HG03457 (cell line): ENCODE results near the gene AKR1C3.
"Not testable (repeated sequence)": the region's sequence is repeated elsewhere in the genome, so short reads cannot be mapped to it uniquely, and the experiment has no call there.

Experiments
- ATAC-seq: cut with Tn5 transposase; IDR thresholded peaks from one replicate; pipeline ENCODE4 v1.9.1; 2021; ENCODE audit warnings: moderate number of reproducible peaks; ENCODE audit not compliant: unreplicated experiment

The AKR1C3 gene

DNA sequence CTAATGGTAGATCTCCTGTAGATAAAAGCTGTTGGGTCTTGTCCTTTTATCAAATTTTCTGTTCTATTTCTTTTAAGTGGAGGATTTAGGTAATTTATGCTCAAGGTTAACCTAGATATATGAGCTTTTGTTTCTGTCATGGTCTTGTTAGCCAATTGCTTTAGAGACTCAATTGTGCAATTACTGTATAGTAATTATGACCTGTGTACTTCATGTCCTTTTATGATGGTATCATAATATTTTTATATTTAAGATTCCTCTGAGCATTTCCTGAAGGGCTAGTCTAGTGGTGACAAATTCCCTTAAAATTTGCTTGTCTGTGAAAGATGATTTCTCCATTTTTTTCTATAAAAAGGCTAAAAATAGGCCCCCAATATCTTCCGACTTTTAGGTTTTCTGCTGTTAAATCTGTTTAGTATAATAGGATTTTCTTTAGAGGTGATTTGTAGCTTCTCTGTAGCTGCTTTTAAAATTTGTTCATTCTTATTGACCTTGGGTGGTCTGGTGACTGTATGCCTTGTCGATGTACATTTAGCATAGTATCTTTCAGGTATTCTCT lies 5.4 kb upstream of the AKR1C3 start:
- no peak for ATAC-seq

DNA sequence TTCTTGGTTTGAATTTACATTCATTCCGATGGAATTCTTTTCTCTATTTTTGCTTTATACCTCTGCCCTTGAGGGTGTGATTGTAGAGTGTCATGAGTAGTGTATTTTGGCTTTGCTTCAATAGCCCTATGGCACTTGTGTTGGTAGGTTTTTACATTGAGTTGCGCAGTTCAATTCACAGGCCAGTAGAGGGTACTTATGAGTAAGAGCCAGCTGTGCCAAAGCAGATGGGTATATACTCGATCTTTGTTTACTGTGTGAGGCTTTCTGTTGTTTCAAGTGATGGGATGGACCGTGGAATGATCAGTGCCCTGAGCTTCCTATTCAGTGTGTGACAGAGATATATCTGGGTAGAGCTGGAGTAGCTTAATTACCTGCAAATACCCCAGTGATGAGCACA lies 4.3 kb upstream of the AKR1C3 start:
- no peak for ATAC-seq

DNA sequence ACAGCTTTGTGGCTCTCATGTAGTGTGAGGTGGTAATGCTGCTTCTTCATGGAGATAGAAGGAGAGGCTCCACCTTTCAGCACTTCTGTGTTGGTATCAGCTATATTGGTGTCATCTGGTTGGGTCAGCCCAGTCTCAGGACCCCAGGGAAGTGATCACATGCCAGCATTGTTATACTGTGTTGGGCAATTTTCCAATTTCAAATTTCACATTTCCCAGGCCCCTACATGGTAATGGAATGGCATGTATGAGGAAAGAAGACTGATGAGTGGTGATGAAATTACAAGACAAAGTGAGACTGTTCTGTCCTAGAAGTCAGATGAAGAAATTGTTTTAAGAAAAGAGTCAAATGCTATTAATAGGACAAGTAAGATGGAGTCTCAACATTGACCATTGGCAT lies 3.7 kb upstream of the AKR1C3 start:
- ATAC-seq, result no peak

DNA sequence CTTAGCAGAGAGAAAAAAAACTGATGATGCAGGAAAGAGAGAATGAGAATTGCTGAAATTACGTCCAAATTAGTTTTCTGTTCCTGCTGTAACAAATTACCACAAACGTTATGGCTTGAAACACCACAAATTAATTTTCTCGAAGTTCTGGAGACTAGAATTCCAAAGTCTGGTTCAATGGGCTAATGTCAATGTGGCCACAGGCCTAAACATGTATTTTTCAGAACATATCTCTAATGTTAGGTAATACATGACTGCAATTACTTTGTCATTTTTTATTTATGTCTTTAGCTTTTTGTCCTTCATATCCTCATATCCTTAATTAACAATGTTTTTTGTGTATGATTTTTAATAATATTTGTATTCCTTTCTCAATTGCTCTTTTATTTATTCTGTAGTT lies 3.0 kb upstream of the AKR1C3 start:
- no peak for ATAC-seq

DNA sequence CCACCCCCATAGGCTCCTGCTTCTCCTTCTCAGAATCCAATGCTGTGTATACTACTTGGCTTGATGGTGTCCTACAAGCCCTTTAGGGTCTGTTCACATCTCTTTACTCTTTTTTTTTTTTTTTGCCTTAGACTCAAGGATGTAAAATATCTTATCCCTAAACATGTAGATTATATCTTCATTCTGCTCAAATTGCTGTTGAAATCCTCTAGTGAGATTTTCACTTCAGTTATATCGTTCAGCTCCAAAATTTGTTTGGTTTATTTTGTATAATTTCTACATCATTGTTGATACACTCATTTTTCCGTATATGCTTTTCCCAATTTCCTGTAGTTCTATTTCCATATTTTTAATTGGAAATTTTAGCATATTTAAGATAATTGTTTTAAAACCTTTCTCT lies 1.8 kb upstream of the AKR1C3 start:
- ATAC-seq, result no peak

DNA sequence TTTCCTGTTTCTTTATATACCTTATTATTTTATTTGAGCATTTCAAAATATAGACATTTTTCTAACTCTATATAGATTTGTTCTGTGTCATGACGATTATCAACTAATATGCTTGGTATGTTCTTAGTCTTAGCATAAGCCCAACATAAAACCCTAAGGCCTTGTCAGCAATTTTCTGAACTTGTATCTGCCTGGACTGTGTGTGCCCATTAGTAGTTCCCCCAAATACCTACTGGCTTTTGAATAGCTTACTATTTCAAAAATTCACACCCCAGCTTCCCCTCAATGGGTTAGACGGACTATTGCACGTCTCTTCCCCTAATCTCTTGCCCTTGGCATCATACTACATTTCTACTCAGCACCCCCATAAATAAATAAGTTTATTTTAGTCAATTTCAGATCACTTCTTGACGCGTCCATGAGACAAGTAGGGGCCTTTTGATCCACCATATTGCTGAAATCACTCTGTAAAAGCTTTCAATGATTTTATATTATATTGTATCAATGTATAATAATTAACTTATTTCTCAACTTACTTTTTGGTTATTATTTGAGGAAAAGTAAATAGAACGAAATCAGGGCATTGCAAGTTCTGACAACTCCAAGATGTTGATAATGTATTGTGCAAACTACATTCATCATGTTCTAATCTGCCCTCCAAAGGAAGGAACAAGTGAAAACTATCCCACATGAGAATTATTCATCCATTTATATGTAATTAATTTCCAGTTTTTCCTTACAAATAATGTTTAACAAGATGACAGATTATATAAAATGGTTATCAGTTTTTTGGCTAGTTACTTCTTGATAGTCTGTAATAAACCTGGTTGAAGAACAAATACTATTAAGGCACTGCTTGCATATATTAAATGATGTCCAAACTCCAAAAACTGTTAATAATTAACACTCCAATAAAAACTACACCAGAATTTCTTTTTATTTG lies 1.1 kb upstream of the AKR1C3 start:
- ATAC-seq, result no peak

DNA sequence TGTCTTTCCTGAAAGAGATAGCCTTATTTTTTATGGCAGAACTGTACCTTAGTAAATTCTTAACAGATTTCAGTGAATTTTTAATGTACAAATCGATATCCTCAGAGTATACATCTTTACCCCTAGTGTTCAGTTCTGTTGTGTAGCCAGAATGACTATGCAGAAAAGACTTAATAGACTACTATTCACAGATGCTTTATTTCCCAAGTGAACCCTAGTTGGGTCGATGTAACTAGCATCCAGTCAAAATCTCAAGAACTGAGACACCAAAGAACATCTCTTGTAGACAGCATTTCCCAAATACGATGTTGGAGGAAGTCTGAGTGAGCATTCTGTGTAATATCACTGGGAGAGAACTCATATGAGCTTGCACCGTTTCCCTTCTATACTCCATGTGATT lies 1.5 kb downstream of the AKR1C3 start:
- no peak for ATAC-seq

DNA sequence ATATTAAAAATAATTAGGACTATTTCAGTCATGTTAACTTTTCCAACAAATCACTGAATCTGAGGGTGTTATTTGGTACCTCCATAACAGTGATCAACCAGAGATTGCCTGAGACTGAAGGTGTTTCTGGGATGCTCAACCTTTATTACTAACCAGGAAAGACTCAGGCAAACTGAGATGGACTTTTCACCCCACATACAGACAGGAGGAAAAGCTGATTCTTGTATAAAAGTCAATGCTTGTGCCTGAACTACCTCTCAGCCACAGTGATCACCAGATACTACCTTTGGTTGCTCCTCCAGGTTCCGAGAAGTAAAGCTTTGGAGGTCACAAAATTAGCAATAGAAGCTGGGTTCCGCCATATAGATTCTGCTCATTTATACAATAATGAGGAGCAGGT lies 1.9 kb downstream of the AKR1C3 start:
- ATAC-seq, result no peak

DNA sequence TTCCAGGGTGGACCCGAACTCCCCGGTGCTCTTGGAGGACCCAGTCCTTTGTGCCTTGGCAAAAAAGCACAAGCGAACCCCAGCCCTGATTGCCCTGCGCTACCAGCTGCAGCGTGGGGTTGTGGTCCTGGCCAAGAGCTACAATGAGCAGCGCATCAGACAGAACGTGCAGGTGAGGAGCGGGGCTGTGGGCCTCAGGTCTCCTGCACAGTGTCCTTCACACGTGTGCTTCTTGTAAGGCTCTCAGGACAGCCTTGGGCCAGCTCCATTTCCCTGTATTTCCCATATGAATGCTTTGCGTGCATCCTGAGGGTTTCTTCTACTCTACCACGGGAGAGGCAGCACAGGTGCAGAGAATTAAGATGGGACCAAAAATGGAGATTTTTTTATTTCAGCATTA lies 8.3 kb downstream of the AKR1C3 start:
- not testable (repeated sequence) for ATAC-seq

DNA sequence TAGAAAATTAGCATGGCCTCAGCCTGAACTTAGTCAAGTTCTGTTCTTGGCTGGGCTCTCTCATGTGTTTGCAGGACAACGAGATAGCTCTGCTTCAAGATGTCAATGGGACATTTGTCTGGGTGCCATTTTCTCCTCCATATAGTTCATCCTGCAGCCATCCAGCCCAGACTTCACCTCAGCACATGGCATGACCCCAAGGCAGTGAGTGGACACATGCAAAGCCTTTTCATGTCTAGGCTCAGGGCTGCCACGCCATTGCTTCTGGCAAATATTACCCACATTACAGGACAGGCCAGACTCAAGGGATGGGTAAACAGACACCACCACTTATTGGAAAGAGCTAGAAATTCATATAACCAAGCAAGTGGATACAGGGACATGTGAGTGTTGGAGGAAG lies 9.3 kb downstream of the AKR1C3 start:
- no peak for ATAC-seq

DNA sequence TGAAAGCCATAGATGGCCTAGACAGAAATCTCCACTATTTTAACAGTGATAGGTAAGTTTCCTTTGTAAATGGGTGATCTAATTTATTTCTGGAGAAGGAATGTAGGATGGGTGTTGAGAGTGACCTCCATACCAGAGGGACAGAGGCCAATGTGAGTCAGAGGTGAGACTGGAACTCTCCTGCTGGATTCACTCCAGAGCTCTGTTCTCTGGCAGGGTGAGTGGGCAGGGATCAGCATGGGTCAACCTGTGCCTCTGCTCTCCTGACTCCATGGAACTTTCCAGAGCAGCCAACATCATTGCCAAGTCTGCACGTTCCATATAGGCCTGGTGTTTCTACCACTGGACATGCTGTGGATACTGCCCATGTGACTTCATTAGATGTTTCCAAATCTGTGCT lies 11.4 kb downstream of the AKR1C3 start:
- no peak for ATAC-seq

DNA sequence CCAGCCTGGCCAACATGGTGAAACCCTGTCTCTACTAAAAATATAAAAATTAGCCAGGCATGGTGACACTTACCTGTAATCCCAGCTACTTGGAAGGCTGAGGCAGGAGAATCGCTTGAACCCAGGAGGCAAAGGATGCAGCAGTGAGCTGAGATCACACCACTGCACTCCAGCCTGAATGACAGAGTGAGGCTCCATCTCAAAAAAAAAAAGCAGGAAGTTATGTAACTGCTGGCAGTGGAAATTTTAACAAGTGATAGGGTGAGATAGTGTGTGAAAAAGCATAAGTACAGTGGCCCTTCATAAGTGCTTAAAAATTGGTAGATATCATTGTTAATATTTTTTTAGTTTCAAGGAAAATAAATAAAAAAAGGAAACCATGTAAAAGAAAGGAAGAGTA lies 12.3 kb downstream of the AKR1C3 start:
- no peak for ATAC-seq

DNA sequence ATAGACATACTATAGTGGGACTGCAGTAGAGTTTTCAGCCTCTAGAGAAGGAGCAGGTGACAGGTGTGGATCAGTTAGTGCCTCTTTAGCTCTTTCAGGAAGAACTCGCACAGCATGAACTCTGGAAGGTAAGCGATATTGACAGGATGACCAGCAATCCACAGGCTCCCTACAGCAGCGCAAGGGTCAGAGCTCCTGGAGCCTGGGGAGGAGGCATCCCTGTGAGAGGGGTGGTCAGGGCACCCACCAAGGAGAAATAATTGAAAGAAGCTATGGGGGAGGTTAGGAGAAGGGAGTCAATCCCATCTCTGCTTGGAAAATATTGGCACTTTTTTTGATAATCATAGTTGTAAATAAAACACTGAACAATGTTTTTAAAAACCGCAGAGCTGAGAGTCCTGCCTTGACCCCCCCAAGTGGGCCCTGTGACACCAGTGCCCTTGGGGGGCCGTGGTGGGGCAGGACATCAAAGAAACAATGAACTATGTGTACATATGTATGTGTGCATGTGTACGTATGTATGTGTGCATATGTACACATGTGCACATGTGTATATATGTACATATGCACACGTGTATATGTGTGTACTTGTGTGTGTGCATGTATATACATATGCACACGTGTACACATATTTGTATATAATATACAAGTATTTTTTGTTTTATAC lies 13.8 kb downstream of the AKR1C3 start:
- no peak for ATAC-seq

DNA sequence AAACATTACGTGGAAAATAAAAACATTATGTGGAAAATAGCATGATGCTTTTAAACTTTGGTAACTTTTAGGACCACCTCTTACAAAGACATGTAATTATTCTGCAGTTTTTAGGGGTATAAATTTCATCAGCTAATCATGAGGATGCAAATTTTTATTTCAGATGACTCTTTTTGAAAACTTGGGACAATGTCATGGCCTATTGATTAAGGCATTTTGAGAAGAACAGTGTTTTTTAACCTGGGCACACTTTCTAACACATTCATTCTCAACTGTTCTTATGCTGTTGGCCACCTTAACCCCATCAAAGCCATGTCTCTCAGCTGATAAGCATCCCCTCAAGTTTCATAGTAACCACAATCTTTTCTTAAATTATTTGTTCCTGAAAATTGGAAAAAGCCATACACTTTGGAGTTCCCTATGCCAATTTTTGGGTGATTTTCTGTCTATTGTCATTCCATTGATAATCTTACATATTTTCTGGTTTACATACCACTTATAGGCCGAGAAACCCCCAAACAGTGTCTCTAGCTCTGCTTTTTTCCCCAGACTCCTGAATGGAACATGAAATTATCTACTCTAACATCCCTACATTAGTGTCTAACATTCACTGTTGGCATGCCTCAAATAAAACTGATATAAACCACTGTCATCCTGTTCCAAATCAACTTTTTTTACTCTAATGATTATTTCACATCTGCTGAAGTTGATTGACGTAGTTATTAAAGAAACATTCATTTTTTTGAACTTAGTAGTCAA lies 14.6 kb downstream of the AKR1C3 start:
- no peak for ATAC-seq

DNA sequence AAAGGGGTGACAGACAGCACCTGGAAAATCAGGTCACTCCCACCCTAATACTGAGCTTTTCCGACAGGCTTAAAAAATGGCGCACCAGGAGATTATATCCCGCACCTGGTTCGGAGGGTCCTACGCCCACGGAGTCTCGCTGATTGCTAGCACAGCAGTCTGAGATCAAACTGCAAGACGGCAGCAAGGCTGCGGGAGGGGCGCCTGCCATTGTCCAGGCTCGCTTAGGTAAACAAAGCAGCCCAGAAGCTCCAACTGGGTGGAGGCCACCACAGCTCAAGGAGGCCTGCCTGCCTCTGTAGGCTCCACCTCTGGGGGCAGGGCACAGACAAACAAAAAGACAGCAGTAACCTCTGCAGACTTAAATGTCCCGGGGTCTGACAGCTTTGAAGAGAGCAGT lies 15.6 kb downstream of the AKR1C3 start:
- not testable (repeated sequence) for ATAC-seq

DNA sequence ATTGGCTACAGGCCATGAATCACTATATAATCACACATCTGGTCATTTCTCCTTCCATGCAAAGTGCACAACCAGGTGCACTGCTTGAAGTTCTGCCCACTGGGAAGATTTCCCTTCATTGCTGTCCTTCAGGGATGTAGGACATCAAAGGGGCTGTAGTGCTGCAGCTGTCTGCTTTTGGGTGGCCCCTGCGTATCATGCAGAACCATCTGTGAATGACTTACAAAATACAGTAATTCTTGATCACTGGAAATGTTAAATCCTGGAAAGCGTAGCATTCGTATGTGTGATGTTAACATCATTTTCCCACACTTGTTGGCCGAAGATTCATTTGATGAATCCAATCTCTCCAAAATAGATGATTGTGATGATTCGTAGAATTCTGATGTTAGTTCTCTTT lies 22.4 kb downstream of the AKR1C3 start:
- ATAC-seq, result no peak

DNA sequence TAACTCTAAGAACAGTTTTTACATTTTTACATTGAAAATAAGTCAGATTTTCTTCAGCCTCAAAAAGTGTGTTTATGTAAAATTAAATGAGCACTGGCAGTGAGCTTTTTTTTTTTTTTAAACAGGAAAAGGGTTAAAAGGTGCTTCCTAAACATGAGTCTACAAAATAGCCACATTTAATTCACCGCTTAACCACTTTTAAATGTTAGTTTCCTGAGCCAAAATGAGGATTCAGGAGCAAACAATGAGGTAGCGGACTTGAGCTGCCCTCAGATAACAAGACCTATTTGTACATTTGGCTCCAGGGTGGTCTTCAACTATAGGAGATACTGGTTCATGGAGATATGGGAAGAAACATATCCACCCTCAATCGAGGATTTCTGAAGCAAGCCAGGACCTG lies 22.8 kb downstream of the AKR1C3 start:
- ATAC-seq, result no peak

DNA sequence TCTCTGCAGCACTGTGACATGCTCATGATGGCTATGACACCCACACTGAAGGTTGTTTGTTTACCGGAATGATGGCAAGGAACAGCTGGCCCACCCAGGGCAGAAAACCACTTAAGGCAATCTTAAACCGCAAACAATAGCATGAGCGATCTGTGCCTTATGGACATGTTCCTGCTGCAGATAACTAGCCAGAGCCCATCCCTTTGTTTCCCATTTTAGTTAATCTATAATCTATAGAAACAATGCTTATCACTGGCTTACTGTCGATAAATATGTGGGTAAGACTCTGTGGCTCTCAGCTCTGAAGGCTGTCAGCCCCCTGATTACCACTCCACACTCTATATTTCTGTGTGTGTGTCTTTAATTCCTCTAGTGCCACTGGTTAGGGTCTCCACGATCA lies 25.8 kb downstream of the AKR1C3 start:
- ATAC-seq, result not testable (repeated sequence)

DNA sequence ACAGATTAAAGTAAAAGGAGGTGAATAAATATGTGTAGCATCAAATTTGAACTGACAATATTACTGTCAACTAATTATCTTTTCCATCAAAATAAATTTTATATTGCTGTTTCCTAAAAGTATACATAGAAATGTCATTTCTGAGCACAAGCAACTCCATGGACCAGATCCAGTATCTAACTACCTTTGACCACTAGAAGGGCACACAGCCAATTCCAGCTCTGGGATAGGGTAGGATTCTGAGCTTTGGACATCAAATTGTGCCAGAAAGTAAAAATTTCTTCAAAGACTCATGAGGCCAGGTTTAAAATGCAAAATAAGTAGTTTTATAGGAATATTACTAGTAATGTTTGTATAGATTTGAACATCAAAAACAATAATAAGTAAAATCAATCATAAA lies 29.7 kb downstream of the AKR1C3 start:
- no peak for ATAC-seq

DNA sequence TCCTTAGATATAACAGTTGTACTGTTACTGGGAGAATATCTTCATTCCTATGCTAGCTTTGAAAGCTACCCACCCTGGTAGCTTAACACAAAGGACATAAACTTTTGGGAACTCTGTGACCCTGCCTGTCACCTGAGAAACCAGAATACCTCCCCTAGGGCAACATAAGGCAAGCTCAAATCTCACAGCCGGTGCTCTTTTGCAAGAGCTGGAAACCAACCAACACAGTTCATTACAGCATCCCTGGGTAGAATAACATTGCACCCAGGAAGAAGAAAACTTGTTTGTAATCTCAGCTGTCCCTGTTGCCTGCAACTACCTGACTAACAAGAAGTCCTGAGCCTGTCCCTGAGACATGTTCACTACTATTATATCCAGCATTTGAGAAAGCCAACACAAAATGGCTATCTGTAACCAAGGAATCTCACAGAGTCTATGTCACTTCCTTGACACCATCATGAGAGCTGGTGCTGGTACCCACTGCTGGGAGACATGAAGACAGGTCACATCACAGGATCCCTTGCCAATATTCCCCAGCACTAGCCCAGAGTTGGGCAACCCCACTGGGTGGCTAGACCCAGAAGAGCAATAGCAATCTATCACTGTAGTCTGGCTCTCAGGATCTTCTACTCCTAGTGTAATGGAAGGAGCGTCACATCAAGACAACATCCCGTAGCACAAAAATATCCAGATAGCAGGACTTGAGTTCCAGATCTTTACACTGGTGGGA lies 31.3 kb downstream of the AKR1C3 start:
- no peak for ATAC-seq

DNA sequence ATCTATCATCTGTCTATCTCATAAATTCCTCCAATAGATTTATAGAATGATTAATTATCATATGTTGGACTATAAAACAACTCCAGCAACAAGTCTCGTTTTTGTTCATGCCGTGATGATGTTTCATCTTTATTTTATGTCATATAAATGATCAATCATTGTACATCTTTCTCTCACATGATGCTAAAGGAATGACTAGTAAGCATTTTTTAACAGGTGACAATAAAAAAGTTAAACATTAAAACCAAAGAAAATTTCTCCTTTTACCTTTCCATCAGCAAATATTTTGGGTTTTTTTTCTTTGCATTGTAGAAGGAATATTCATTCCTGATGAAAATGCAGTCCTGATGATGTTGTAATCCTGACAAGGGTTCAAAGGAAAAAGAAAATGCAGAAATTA lies 41.4 kb downstream of the AKR1C3 start:
- ATAC-seq, result no peak
